ENCODE measurements around the gene SLC25A33. TPM values are rescaled to one million over a fixed set of nuclear protein-coding genes. Genes with fewer than 3 reads are reported as not detected.
A peak's percentile ranks its signal among the peaks of the same experiment; 100 is the strongest.
"Not testable (repeated sequence)": the region's sequence is repeated elsewhere in the genome, so short reads cannot be mapped to it uniquely, and the experiment has no call there.

Gene SLC25A33
- polyA plus RNA-seq, 3 donors: 3.8 to 4.2 (median 4.1) TPM

GRCh38 chr1:9534953-9535352, 4.3 kb upstream of the SLC25A33 start:
- no peak for DNase-seq

GRCh38 chr1:9536301-9536700, 3.0 kb upstream of the SLC25A33 start:
- DNase-seq: no peak

GRCh38 chr1:9537863-9538668, 1.2 kb upstream of the SLC25A33 start:
- no peak for DNase-seq

- no peak for DNase-seq
Observed at GRCh38 chr1:9538669-9539164, 548 bp upstream of the SLC25A33 start.

- peak; percentile 29 for DNase-seq
Observed at GRCh38 chr1:9539829-9540550, 725 bp downstream of the SLC25A33 start.

- DNase-seq: peak; percentile 72
Observed at GRCh38 chr1:9542430-9542829, 3.2 kb downstream of the SLC25A33 start.

GRCh38 chr1:9544926-9545325, 5.7 kb downstream of the SLC25A33 start:
- DNase-seq: no peak

GRCh38 chr1:9549955-9550546, 10.8 kb downstream of the SLC25A33 start:
- DNase-seq: no peak

GRCh38 chr1:9551984-9552383, 12.7 kb downstream of the SLC25A33 start:
- DNase-seq: no peak

GRCh38 chr1:9553736-9554144, 14.5 kb downstream of the SLC25A33 start:
- no peak for DNase-seq

- DNase-seq: no peak
Observed at GRCh38 chr1:9555942-9556341, 16.7 kb downstream of the SLC25A33 start.

- no peak for DNase-seq
Observed at GRCh38 chr1:9557624-9558023, 18.4 kb downstream of the SLC25A33 start.

GRCh38 chr1:9558271-9558945, 19.1 kb downstream of the SLC25A33 start:
- no peak for DNase-seq

GRCh38 chr1:9558946-9559545, 19.8 kb downstream of the SLC25A33 start:
- no peak for DNase-seq

- no peak for DNase-seq
Observed at GRCh38 chr1:9559673-9560072, 20.4 kb downstream of the SLC25A33 start.

- not testable (repeated sequence) for DNase-seq
Observed at GRCh38 chr1:9560090-9560489, 20.8 kb downstream of the SLC25A33 start.

GRCh38 chr1:9561429-9561828, 22.2 kb downstream of the SLC25A33 start:
- peak; percentile 64 for DNase-seq

- DNase-seq: no peak
Observed at GRCh38 chr1:9569267-9569666, 30.0 kb downstream of the SLC25A33 start.

GRCh38 chr1:9570886-9571529, 31.7 kb downstream of the SLC25A33 start:
- not testable (repeated sequence) for DNase-seq

- DNase-seq: no peak
Observed at GRCh38 chr1:9573723-9574122, 34.5 kb downstream of the SLC25A33 start.

- no peak for DNase-seq
Observed at GRCh38 chr1:9575486-9575885, 36.2 kb downstream of the SLC25A33 start.

All from renal pelvis (tissue), 4 donors.